ENCODE results near the gene STAT5A. TPM values are rescaled to one million over a fixed set of nuclear protein-coding genes. Genes with fewer than 3 reads are reported as not detected.

The STAT5A gene
- polyA plus RNA-seq, 1 donor from 2014 or later, result 0.28 TPM

GRCh38 chr17:42334677-42335076 lies 46.4 kb downstream of the STAT5A start:
- H3K36me3 ChIP-seq (ENCODE audit: insufficient read depth, low read length), result peaks cover 3% of the 10 kb centered on the region

GRCh38 chr17:42337442-42337841 lies 49.1 kb downstream of the STAT5A start:
- Histone ChIP-seq H3K36me3 (ENCODE audit: insufficient read depth, low read length) (peaks cover 3% of the 10 kb centered on the region), H3K4me3 (ENCODE audit: low read length) (no peak overlapping the region), H3K9me2 (ENCODE audit: insufficient read depth, low read length) (no peaks in the 10 kb centered on the region), H3K79me2 (replicated peaks; ENCODE audit: insufficient read depth, low read length) (no peaks in the 10 kb centered on the region), H3K9ac (ENCODE audit: low read length) (no peak overlapping the region), H3K4me2 (ENCODE audit: low read length) (no peak overlapping the region), H3K27me3 (ENCODE audit: insufficient read depth, low read depth, low read length) (no peaks in the 10 kb centered on the region), H3K9me3 (ENCODE audit: low read length) (no peaks in the 10 kb centered on the region), H3F3A (ENCODE audit: insufficient read depth, low read length, poor library complexity, severe bottlenecking) (no peaks in the 10 kb centered on the region), H2AFZ (ENCODE audit: low read depth, low read length) (no peak overlapping the region), H4K20me1 (ENCODE audit: insufficient read depth) (no peaks in the 10 kb centered on the region), H3K27ac (ENCODE audit: low read length) (no peak overlapping the region)
- TF ChIP-seq MXI1 (conservative IDR thresholded peaks at IDR 0.05; ENCODE audit: poor library complexity, severe bottlenecking) (no peak), RAD21 (conservative IDR thresholded peaks at IDR 0.05) (no peak), POLR2AphosphoS5 (IDR thresholded peaks at IDR 0.05) (no peak), EP300 (conservative IDR thresholded peaks at IDR 0.05; ENCODE audit: poor library complexity, severe bottlenecking) (no peak), REST (IDR thresholded peaks at IDR 0.05; ENCODE audit: borderline replicate concordance) (no peak), SMC3 (conservative IDR thresholded peaks at IDR 0.05; ENCODE audit: poor library complexity) (no peak), CTCF (IDR thresholded peaks at IDR 0.05; ENCODE audit: poor library complexity, severe bottlenecking) (no peak), TAF1 (IDR thresholded peaks at IDR 0.05; ENCODE audit: low read depth) (no peak)

More at GRCh38 chr17:42334677-42335076, 46.4 kb downstream of the STAT5A start:
- Histone ChIP-seq H3K27me3 (ENCODE audit: insufficient read depth, low read depth, low read length) (no peaks in the 10 kb centered on the region), H3K9me3 (ENCODE audit: low read length) (no peaks in the 10 kb centered on the region), H3K79me2 (replicated peaks; ENCODE audit: insufficient read depth, low read length) (no peaks in the 10 kb centered on the region), H3K9me2 (ENCODE audit: insufficient read depth, low read length) (no peaks in the 10 kb centered on the region), H3K4me2 (ENCODE audit: low read length) (no peak overlapping the region), H2AFZ (ENCODE audit: low read depth, low read length) (no peak overlapping the region), H3K9ac (ENCODE audit: low read length) (no peak overlapping the region), H3K27ac (ENCODE audit: low read length) (no peak overlapping the region), H3F3A (ENCODE audit: insufficient read depth, low read length, poor library complexity, severe bottlenecking) (no peaks in the 10 kb centered on the region), H4K20me1 (ENCODE audit: insufficient read depth) (no peaks in the 10 kb centered on the region), H3K4me3 (ENCODE audit: low read length) (no peak overlapping the region)
- TF ChIP-seq CTCF (IDR thresholded peaks at IDR 0.05; ENCODE audit: poor library complexity, severe bottlenecking) (no peak), RAD21 (conservative IDR thresholded peaks at IDR 0.05) (no peak), TAF1 (IDR thresholded peaks at IDR 0.05; ENCODE audit: low read depth) (no peak), MXI1 (conservative IDR thresholded peaks at IDR 0.05; ENCODE audit: poor library complexity, severe bottlenecking) (no peak), POLR2AphosphoS5 (IDR thresholded peaks at IDR 0.05) (no peak), REST (IDR thresholded peaks at IDR 0.05; ENCODE audit: borderline replicate concordance) (no peak), EZH2 (IDR thresholded peaks at IDR 0.05; ENCODE audit: borderline replicate concordance, insufficient read depth, low read length, poor library complexity, severe bottlenecking) (no peak)
